Measurements from ENCODE around the gene LAPTM4A. TPM values are rescaled to one million over a fixed set of nuclear protein-coding genes. Genes with fewer than 3 reads are reported as not detected.
A peak's percentile ranks its signal among the peaks of the same experiment; 100 is the strongest.

Gene LAPTM4A
- total RNA-seq, 2 donors from 2014 or later, result 181 to 200 TPM

DNA sequence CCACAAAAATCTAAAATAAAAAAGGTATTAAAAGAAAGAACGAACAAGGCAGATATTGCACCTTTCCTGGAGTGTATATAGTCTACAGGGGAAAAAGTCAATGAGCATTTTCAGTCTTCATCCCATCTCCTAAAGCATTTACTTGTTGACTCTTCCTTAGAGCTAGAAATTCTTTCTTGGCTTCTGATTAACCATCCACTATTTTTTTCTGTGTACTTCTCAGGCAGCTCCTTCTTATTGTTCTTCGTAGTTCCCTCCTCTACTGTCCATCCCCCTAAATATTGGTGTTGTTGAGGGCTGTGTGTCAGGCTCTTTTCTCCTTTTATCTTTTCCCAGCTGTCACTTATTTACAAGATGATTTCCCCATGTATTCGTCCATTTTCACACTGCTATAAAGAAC is 3.5 kb upstream of the LAPTM4A start:
- no peak for ATAC-seq (ENCODE audit: insufficient number of reproducible peaks, low FRiP score, low read depth)
- Histone ChIP-seq H3K9me3 (no peaks in the 10 kb centered on the region), H3K4me1 (ENCODE audit: control insufficient read depth in 1 of 2, low read depth in 2 of 2) (peaks cover 4 to 5% of the 10 kb centered on the region in 2 donors), H3K36me3 (no peaks in the 10 kb centered on the region), H3K27ac (no peak overlapping the region), H3K4me3 (no peak overlapping the region), H3K27me3 (replicated peaks; ENCODE audit: insufficient read depth) (no peaks in the 10 kb centered on the region)
- no peak for DNase-seq (ENCODE audit: low spot score)
- TF ChIP-seq, protein P1, sequence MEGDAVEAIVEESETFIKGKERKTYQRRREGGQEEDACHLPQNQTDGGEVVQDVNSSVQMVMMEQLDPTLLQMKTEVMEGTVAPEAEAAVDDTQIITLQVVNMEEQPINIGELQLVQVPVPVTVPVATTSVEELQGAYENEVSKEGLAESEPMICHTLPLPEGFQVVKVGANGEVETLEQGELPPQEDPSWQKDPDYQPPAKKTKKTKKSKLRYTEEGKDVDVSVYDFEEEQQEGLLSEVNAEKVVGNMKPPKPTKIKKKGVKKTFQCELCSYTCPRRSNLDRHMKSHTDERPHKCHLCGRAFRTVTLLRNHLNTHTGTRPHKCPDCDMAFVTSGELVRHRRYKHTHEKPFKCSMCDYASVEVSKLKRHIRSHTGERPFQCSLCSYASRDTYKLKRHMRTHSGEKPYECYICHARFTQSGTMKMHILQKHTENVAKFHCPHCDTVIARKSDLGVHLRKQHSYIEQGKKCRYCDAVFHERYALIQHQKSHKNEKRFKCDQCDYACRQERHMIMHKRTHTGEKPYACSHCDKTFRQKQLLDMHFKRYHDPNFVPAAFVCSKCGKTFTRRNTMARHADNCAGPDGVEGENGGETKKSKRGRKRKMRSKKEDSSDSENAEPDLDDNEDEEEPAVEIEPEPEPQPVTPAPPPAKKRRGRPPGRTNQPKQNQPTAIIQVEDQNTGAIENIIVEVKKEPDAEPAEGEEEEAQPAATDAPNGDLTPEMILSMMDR (IDR thresholded peaks at IDR 0.05), result no peak

DNA sequence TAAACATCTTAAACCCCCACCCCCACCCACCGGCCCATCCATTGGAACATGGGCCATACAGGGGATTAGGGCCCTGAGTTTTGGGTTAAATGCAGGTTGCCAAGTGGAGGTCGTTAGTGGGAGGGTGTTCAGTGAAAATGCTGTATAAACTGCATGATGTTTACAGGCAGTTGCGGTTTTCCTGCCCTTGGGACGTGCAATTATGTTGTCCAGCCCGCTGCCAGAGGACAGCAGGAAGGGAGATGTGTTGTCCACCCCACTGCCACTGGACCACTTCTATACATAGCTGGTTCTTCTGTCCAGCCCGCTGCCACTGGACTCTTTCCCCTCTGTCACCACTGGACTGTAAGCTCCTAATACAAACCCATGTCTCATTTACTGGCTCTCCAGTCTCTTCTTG is 2.7 kb upstream of the LAPTM4A start:
- H3K27me3 ChIP-seq (replicated peaks; ENCODE audit: insufficient read depth), result no peaks in the 10 kb centered on the region
- no peak overlapping the region for H3K27ac ChIP-seq
- H3K4me1 ChIP-seq (ENCODE audit: control insufficient read depth in 1 of 2, low read depth in 2 of 2), result peaks cover 9 to 10% of the 10 kb centered on the region in 2 donors
- DNase-seq (ENCODE audit: low spot score), result no peak
- H3K4me3 ChIP-seq, result no peak overlapping the region
- H3K9me3 ChIP-seq, result no peaks in the 10 kb centered on the region
- H3K36me3 ChIP-seq, result no peaks in the 10 kb centered on the region
- no peak for ATAC-seq (ENCODE audit: insufficient number of reproducible peaks, low FRiP score, low read depth)
- TF ChIP-seq, protein P1 (IDR thresholded peaks at IDR 0.05), result no peak

DNA sequence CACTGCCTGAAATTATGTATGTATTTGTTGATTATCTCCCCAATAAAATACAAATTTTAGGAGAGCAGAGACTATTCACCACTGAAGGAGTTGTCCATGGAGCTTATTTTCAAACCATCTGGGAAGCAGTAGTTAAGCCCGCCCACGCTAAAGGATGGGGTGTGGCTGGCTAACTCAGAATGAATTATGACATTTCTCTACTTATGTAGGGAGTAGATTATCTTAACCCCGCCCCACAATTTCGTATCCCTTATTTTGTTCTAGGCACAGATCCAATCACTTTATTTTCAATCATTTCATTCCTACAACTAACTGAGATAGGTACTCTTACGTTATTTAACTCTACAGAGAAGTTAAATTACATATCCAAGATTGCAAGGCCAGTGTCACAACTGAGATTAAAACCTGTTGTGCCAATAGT is 1.4 kb upstream of the LAPTM4A start:
- DNase-seq (ENCODE audit: low spot score) (peak; percentile 52), ATAC-seq (ENCODE audit: insufficient number of reproducible peaks, low FRiP score, low read depth) (no peak)
- Histone ChIP-seq H3K27me3 (replicated peaks; ENCODE audit: insufficient read depth) (no peaks in the 10 kb centered on the region), H3K4me3 (peak overlapping the region; percentile 85), H3K9me3 (no peaks in the 10 kb centered on the region), H3K4me1 (ENCODE audit: control insufficient read depth in 1 of 2, low read depth in 2 of 2) (peaks cover 17 to 22% of the 10 kb centered on the region in 2 donors), H3K36me3 (no peaks in the 10 kb centered on the region), H3K27ac (peak overlapping the region; percentile 92 to 97)
- TF ChIP-seq, protein P1 (IDR thresholded peaks at IDR 0.05), result no peak

DNA sequence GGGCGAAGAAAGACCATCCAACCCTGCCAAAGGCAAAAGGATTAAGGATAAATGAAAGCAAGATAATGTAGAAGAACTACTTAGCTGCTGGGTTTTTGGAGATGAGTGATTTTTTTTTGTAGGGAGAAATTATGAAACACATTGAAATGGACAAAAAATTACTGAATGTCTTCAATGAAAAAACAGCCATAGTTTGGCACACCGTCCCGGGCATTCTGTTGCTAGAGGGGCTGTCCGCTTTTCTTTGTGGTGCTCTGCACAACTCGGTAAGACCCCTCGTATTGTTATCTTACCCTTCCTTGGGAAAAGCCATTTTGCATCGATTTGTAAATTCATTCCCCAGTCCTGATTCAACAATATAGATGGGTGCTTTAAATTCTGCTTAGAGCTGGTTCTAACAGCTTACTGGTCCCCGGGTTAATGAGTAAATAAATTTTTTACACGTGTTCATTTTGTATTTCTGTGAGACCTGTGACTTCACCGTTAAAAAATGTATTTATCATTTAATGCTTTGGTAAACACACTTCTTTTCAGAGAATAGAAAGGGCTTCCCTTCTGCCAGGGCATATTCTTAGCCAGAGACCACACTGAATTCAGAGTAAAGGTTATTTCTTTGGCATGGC is 912 bp upstream of the LAPTM4A start:
- no peaks in the 10 kb centered on the region for H3K9me3 ChIP-seq
- ATAC-seq (ENCODE audit: insufficient number of reproducible peaks, low FRiP score, low read depth), result no peak
- H3K4me1 ChIP-seq (ENCODE audit: control insufficient read depth in 1 of 2, low read depth in 2 of 2), result peaks cover 17 to 27% of the 10 kb centered on the region in 2 donors
- TF ChIP-seq, protein P1 (IDR thresholded peaks at IDR 0.05), result no peak
- DNase-seq (ENCODE audit: low spot score), result no peak
- H3K36me3 ChIP-seq, result no peaks in the 10 kb centered on the region
- no peaks in the 10 kb centered on the region for H3K27me3 ChIP-seq (replicated peaks; ENCODE audit: insufficient read depth)
- peak overlapping the region; percentile 92 to 97 for H3K27ac ChIP-seq
- H3K4me3 ChIP-seq, result peak overlapping the region; percentile 85

DNA sequence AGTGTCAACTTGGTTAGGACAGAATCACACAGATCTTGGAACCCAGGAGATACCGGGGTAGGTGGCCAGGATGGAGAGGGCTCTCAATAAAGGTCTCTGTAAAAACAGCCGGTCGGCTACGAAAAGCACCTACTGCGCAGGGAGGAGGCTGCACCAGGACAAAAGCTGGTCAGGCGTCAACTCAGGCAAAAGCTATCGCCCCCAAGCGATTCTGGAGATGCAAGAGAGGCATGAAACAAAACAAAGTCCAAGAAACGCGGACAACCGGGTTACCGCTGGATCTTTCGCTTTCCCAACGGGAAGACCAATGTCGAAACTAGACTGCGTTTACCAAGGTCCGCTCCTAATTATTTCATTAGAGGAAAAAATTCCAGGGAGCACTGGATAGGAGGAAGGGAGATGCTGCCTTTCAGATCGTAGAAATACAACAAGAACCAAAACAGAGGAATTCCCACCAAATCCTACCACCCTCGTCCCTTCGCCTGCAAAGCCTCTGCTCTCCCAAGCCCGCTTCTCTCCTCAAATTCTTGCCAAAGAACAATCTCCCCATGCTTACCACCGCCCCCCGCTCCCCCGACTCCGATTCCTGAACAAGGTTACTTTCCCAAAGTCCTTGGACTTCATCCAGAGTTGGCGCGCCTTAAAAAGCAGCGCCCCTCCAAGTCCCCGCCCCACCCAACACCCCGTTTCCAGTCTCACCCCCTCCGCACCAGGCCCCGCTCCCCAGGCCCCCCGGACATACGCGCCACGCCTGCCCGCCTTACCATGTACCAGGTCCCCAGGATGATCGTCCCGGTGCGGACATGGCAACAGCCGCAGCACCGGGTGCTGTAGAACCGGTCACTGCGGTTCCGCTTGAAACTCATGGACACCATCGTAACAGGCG is 539 bp downstream of the LAPTM4A start:
- DNase-seq (ENCODE audit: low spot score), result no peak
- H3K36me3 ChIP-seq, result no peaks in the 10 kb centered on the region
- peaks cover 20 to 30% of the 10 kb centered on the region in 2 donors for H3K4me1 ChIP-seq (ENCODE audit: control insufficient read depth in 1 of 2, low read depth in 2 of 2)
- TF ChIP-seq, protein P1 (IDR thresholded peaks at IDR 0.05), result no peak
- no peaks in the 10 kb centered on the region for H3K27me3 ChIP-seq (replicated peaks; ENCODE audit: insufficient read depth)
- H3K4me3 ChIP-seq, result peak overlapping the region; percentile 85
- peak overlapping the region; percentile 92 to 97 for H3K27ac ChIP-seq
- ATAC-seq (ENCODE audit: insufficient number of reproducible peaks, low FRiP score, low read depth), result no peak
- H3K9me3 ChIP-seq, result no peaks in the 10 kb centered on the region

All from thoracic aorta (tissue), 2 donors.